Measurements from ENCODE around the gene FYB1. TPM values are rescaled to one million over a fixed set of nuclear protein-coding genes. Genes with fewer than 3 reads are reported as not detected.

FYB1 gene
- total and polyA plus RNA-seq, 2 of the 4 experiments (the other 2 are of a cell fraction), result not detected

DNA sequence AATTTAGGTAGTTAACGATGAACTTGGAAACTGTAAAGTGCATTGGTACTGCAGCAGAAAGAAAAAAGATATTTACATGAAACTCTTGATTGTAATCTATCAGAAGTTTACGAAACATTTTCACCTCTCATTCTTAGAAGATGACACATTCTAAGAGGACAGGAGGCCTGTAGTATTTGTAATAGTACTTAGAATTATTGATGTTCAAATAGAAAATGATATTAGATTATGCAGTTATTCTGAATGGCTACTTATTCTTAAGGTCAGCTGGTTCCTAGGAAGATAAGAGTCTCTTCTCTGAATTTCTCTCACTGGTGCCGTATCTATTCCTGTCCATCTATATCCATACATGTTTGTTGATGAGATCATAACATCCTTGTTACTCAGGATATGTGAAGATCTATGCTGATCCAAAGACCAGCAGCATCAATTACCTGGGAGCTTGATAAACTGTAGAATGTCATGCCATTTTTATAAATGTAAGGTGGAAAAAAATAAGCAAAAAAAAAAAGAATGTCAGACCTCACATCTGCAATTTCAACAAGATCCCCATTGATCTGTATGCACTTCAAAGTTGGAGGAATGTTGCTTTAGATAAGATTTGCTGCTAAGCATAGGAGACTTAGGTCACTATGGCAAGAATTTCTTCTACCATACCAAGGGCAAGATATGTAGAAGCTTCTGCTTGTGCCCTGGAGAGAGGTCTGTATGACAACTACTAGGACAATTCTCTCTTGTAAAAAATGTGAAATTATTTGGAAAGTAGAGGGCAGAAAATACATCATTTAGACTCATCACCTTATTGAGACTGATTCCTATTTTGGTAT is 102.8 kb downstream of the FYB1 start:
- Histone ChIP-seq H4K20me1 (ENCODE audit: insufficient read depth, low read length) (no peaks in the 10 kb centered on the region), H3K9me3 (ENCODE audit: control insufficient read depth, insufficient read depth, low read length) (no peaks in the 10 kb centered on the region), H3K9ac (ENCODE audit: low read depth, low read length) (no peak overlapping the region), H3K23ac (ENCODE audit: low read depth, low read length) (no peak overlapping the region), H2BK15ac (ENCODE audit: low read depth, low read length) (no peak overlapping the region), H3K4me2 (ENCODE audit: low read depth, low read length) (no peak overlapping the region), H2AK5ac (ENCODE audit: low read depth, low read length) (peak overlapping the region; percentile 35; the same call in 1 of the 2 replicates), H3K4ac (ENCODE audit: low read depth, low read length) (no peak overlapping the region), H3K18ac (ENCODE audit: low read depth, low read length) (peak overlapping the region; percentile 38; the same call in 1 of the 2 replicates), H2AFZ (replicated peaks; ENCODE audit: low read length, poor library complexity) (no peak overlapping the region), H3K27me3 (ENCODE audit: control insufficient read depth, insufficient read depth, low read length) (no peaks in the 10 kb centered on the region), H4K5ac (ENCODE audit: low read depth, low read length) (no peak overlapping the region; the same call in 1 of the 2 replicates), H3K14ac (replicated peaks; ENCODE audit: low read depth, low read length) (peak overlapping the region; percentile 5; the same call in 1 of the 2 replicates), H3K56ac (ENCODE audit: extremely low read depth, insufficient read depth, low read length) (no peak overlapping the region), H2AK9ac (replicated peaks; ENCODE audit: low read depth, low read length, poor library complexity) (no peak overlapping the region), H3K4me3 (ENCODE audit: insufficient read depth, low read depth, low read length) (no peak overlapping the region), H4K8ac (ENCODE audit: low read depth in 2 of 2, low read length in 2 of 2) (peak overlapping the region in 1 of 2 experiments; percentile 64; a peak in 1 of 4 replicates), H2BK120ac (ENCODE audit: low read depth, low read length) (peak overlapping the region; percentile 16; the same call in 1 of the 2 replicates), H2BK20ac (ENCODE audit: low read depth, low read length) (peak overlapping the region; percentile 69), H4K91ac (ENCODE audit: insufficient read depth, low read depth, low read length) (no peak overlapping the region), H2BK5ac (ENCODE audit: low read depth, low read length, poor library complexity, severe bottlenecking) (no peak overlapping the region), H3K79me1 (ENCODE audit: low read depth in 1 of 2, low read length in 2 of 2) (no peaks in the 10 kb centered on the region), H3K27ac (ENCODE audit: insufficient read depth, low read length) (no peak overlapping the region), H3K9me1 (ENCODE audit: insufficient read depth, low read length) (no peaks in the 10 kb centered on the region), H3K36me3 (ENCODE audit: control insufficient read depth, insufficient read depth, low read length) (no peaks in the 10 kb centered on the region), H3K4me1 (ENCODE audit: control insufficient read depth, insufficient read depth, low read length) (peaks cover 3% of the 10 kb centered on the region; the same call in 1 of the 2 replicates)
- in situ Hi-C loops (cut with MboI; ENCODE audit: low sequenced_read_pairs) (no loop called here), dilution Hi-C loops (cut with HindIII; ENCODE audit: low sequenced_read_pairs, unreplicated experiment) (no loop called here), intact Hi-C loops (cut with micrococcal nuclease) (no loop called here)
- no TSS peak for BruUV-seq (replicated peaks)
- ATAC-seq (ENCODE audit: low read depth), result no peak
- no CpG with 5 or more reads among the region's 3 CpGs for WGBS, 2 experiments (ENCODE audit: extremely low coverage in 2 of 2, insufficient read length in 1 of 2)
- CTCF ChIA-PET, result interaction anchor here (0.7 to 0.8 kb wide), 2 partner anchors 11 to 36 kb away, joined by 3 read pairs; no protein-coding TSS in a partner anchor
- DNase-seq, result no peak
- POLR2A ChIA-PET (ENCODE audit: unreplicated experiment), result no interaction called here
- TF ChIP-seq RFX5 (IDR thresholded peaks at IDR 0.05; ENCODE audit: low read depth, low read length) (no peak), BHLHE40 (IDR thresholded peaks at IDR 0.05; ENCODE audit: low read depth, low read length) (no peak), CEBPB (IDR thresholded peaks at IDR 0.05; ENCODE audit: low read depth, low read length) (no peak), MAFK (IDR thresholded peaks at IDR 0.05; ENCODE audit: low read depth, low read length) (no peak), FOS (IDR thresholded peaks at IDR 0.05; ENCODE audit: low read depth, low read length) (no peak), CHD1 (IDR thresholded peaks at IDR 0.05; ENCODE audit: low read depth, low read length) (no peak), MAZ (IDR thresholded peaks at IDR 0.05; ENCODE audit: borderline replicate concordance, low read depth, low read length) (no peak), POLR2A (IDR thresholded peaks at IDR 0.05; ENCODE audit: low read depth, low read length) (no peak), SMC3 (IDR thresholded peaks at IDR 0.05; ENCODE audit: low read depth, low read length) (no peak), NFE2L2 (IDR thresholded peaks at IDR 0.05; ENCODE audit: low read depth, low read length) (no peak), MXI1 (IDR thresholded peaks at IDR 0.05; ENCODE audit: borderline replicate concordance, low read depth, low read length) (no peak), RAD21 (IDR thresholded peaks at IDR 0.05; ENCODE audit: low read length) (no peak)
- TF ChIP-seq, protein P1, sequence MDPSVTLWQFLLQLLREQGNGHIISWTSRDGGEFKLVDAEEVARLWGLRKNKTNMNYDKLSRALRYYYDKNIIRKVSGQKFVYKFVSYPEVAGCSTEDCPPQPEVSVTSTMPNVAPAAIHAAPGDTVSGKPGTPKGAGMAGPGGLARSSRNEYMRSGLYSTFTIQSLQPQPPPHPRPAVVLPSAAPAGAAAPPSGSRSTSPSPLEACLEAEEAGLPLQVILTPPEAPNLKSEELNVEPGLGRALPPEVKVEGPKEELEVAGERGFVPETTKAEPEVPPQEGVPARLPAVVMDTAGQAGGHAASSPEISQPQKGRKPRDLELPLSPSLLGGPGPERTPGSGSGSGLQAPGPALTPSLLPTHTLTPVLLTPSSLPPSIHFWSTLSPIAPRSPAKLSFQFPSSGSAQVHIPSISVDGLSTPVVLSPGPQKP (IDR thresholded peaks at IDR 0.05; ENCODE audit: borderline replicate concordance, low read depth, low read length), result no peak
- TF ChIP-seq, protein P2, sequence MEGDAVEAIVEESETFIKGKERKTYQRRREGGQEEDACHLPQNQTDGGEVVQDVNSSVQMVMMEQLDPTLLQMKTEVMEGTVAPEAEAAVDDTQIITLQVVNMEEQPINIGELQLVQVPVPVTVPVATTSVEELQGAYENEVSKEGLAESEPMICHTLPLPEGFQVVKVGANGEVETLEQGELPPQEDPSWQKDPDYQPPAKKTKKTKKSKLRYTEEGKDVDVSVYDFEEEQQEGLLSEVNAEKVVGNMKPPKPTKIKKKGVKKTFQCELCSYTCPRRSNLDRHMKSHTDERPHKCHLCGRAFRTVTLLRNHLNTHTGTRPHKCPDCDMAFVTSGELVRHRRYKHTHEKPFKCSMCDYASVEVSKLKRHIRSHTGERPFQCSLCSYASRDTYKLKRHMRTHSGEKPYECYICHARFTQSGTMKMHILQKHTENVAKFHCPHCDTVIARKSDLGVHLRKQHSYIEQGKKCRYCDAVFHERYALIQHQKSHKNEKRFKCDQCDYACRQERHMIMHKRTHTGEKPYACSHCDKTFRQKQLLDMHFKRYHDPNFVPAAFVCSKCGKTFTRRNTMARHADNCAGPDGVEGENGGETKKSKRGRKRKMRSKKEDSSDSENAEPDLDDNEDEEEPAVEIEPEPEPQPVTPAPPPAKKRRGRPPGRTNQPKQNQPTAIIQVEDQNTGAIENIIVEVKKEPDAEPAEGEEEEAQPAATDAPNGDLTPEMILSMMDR (conservative IDR thresholded peaks at IDR 0.05; ENCODE audit: low read depth, low read length), result no peak
- TF ChIP-seq, protein P3, sequence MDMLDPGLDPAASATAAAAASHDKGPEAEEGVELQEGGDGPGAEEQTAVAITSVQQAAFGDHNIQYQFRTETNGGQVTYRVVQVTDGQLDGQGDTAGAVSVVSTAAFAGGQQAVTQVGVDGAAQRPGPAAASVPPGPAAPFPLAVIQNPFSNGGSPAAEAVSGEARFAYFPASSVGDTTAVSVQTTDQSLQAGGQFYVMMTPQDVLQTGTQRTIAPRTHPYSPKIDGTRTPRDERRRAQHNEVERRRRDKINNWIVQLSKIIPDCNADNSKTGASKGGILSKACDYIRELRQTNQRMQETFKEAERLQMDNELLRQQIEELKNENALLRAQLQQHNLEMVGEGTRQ (IDR thresholded peaks at IDR 0.05; ENCODE audit: low read depth, low read length), result no peak
